HCT116 (cell line): ENCODE results near the gene CRMP1. TPM values are rescaled to one million over a fixed set of nuclear protein-coding genes. Genes with fewer than 3 reads are reported as not detected.

Experiments
- ATAC-seq: fragments of 200-7000 bp; cut with Tn5 transposase; 2 replicates; pipeline ENCODE4 v1.9.1; 2020; ENCODE audit warnings: mild to moderate bottlenecking, moderate library complexity
- BruUV-seq: library from RNA; stranded (reverse); fragments of 400-500 nt; replicated peaks from 2 replicates; lab custom pipeline; 2021; lab: Mats Ljungman, UMichigan
- CTCF ChIA-PET: fragments of 300-600 bp; sonication (Branson Sonifier 250); formaldehyde crosslinking; loops from one replicate; lab custom pipeline; 2021; ENCODE audit warnings: antibody characterized with exemption; lab: Charles Lee
- POLR2A ChIA-PET: fragments of 300-600, 350-600 bp; sonication (Branson Sonifier 250); formaldehyde crosslinking; loops from one replicate; lab custom pipeline; 2021; ENCODE audit warnings: antibody characterized with exemption; lab: Charles Lee
- RAD21 ChIA-PET, 2 experiments: fragments of 300-600 bp; sonication (Branson Sonifier 250); formaldehyde crosslinking; loops; one replicate each; lab custom pipeline; 2023; ENCODE audit warnings: low total read pairs in 2 of 2; ENCODE audit not compliant: uncharacterized antibody in 2 of 2, unreplicated experiment in 2 of 2, low non-redundant PET in 1 of 2; lab: Charles Lee
- DNase-seq: peaks from one replicate; pipeline ENCODE4 v3.0.0-alpha.2; 2010; ENCODE audit warnings: low read depth, low spot score
- H2AFZ ChIP-seq: fragments of 200-600 bp; shearing (Covaris generic), sonication (generic); 2 replicates; pipeline ENCODE4 v1.6.1; 2017; ENCODE audit warnings: low read depth, mixed run types, mixed read lengths, antibody characterized with exemption, low read length; ENCODE audit not compliant: poor library complexity, severe bottlenecking
- H3K27ac ChIP-seq: 2 replicates; pipeline ENCODE4 v1.5.1; 2012; ENCODE audit warnings: low read depth, low read length
- H3K27me3 ChIP-seq: fragments of 200-600 bp; sonication (generic); 2 replicates; pipeline ENCODE4 v1.6.1; 2016; ENCODE audit warnings: mixed run types, low read length, mixed read lengths; ENCODE audit not compliant: insufficient read depth
- H3K36me3 ChIP-seq, 2 experiments: fragments of 200-500 bp in 1 of 2; fragments of 200-600 bp in 1 of 2; sonication (Bioruptor generic) in 1 of 2; sonication (generic) in 1 of 2; 2 replicates each; pipeline versions ENCODE4 v1.5.1 to v1.6.1; 2014 to 2016; ENCODE audit warnings: low read length in 2 of 2, inconsistent platforms in 1 of 2, mixed read lengths in 1 of 2, mixed run types in 1 of 2; ENCODE audit not compliant: insufficient read depth in 2 of 2, control insufficient read depth in 1 of 2
- H3K4me1 ChIP-seq, 2 experiments: fragments of 200-600 bp in 1 of 2; sonication (generic) in 1 of 2; 2 replicates each; pipeline versions ENCODE4 v1.5.1 to v1.6.1; 2012 to 2017; ENCODE audit warnings: low read length in 2 of 2, inconsistent platforms in 1 of 2, mild to moderate bottlenecking in 1 of 2, mixed read lengths in 1 of 2, mixed run types in 1 of 2, moderate library complexity in 1 of 2; ENCODE audit not compliant: insufficient read depth in 2 of 2, control insufficient read depth in 1 of 2
- H3K4me2 ChIP-seq: fragments of 200-600 bp; sonication (generic); 2 replicates; pipeline ENCODE4 v1.6.1; 2017; ENCODE audit warnings: mixed run types, low read length, mixed read lengths
- H3K4me3 ChIP-seq, 2 experiments: fragments of 200-600 bp in 1 of 2; sonication (generic) in 1 of 2; replicated peaks in 1 of 2; 2 replicates each; pipeline ENCODE4 v1.5.1; 2011 to 2016; ENCODE audit warnings: low read length in 2 of 2, control low read depth in 1 of 2, low read depth in 1 of 2, mild to moderate bottlenecking in 1 of 2, mixed read lengths in 1 of 2, mixed run types in 1 of 2
- H3K79me2 ChIP-seq: fragments of 200-600 bp; sonication (generic); 2 replicates; pipeline ENCODE4 v1.6.1; 2017; ENCODE audit warnings: mild to moderate bottlenecking, mixed run types, low read length, moderate library complexity, mixed read lengths; ENCODE audit not compliant: insufficient read depth
- H3K9ac ChIP-seq: fragments of 200-600 bp; sonication (generic); 2 replicates; pipeline ENCODE4 v1.6.1; 2016; ENCODE audit warnings: low read length, mixed read lengths
- H3K9me2 ChIP-seq: fragments of 200-600 bp; sonication (generic), shearing (Covaris generic); 2 replicates; pipeline ENCODE4 v1.6.1; 2017; ENCODE audit warnings: mixed run types, mild to moderate bottlenecking, moderate library complexity; ENCODE audit not compliant: insufficient read depth
- H3K9me3 ChIP-seq, 2 experiments: fragments of 200-500 bp in 1 of 2; fragments of 200-600 bp in 1 of 2; sonication (Bioruptor generic) in 1 of 2; sonication (generic) in 1 of 2; 2 replicates each; pipeline ENCODE4 v1.6.1; 2014 to 2017; ENCODE audit warnings: low read length in 2 of 2, mixed read lengths in 2 of 2, inconsistent platforms in 1 of 2, low read depth in 1 of 2, mild to moderate bottlenecking in 1 of 2, mixed run types in 1 of 2, moderate library complexity in 1 of 2; ENCODE audit not compliant: control insufficient read depth in 1 of 2, insufficient read depth in 1 of 2
- H4K20me1 ChIP-seq: fragments of 200-600 bp; sonication (generic), shearing (Covaris generic); 2 replicates; pipeline ENCODE4 v1.6.1; 2017; ENCODE audit warnings: mixed run types, mild to moderate bottlenecking, moderate library complexity; ENCODE audit not compliant: insufficient read depth
- ATF3 ChIP-seq: IDR thresholded peaks from 2 replicates; pipeline ENCODE4 v1.6.1; 2012
- CBX3 ChIP-seq: IDR thresholded peaks from 2 replicates; pipeline ENCODE4 v1.6.1; 2012; ENCODE audit warnings: low read depth
- CEBPB ChIP-seq: IDR thresholded peaks from 2 replicates; pipeline ENCODE4 v1.6.1; 2012; ENCODE audit warnings: low read depth
- EGR1 ChIP-seq: IDR thresholded peaks from 2 replicates; pipeline ENCODE4 v1.6.1; 2012; ENCODE audit warnings: low read depth
- EZH2 ChIP-seq: fragments of 200-600 bp; sonication (generic); IDR thresholded peaks from 2 replicates; pipeline ENCODE4 v1.6.1; 2017; ENCODE audit warnings: antibody characterized with exemption, mixed run types
- EZH2phosphoT487 ChIP-seq: fragments of 200-600 bp; IDR thresholded peaks from 2 replicates; pipeline ENCODE4 v1.6.1; 2018; ENCODE audit warnings: antibody characterized with exemption, borderline replicate concordance
- FOSL1 ChIP-seq: IDR thresholded peaks from 2 replicates; pipeline ENCODE4 v1.6.1; 2012; ENCODE audit warnings: low read depth
- JUND ChIP-seq: IDR thresholded peaks from 2 replicates; pipeline ENCODE4 v1.6.1; 2012
- MAX ChIP-seq: IDR thresholded peaks from 2 replicates; pipeline ENCODE4 v1.6.1; 2012
- POLR2AphosphoS5 ChIP-seq: IDR thresholded peaks from 2 replicates; pipeline ENCODE4 v1.6.1; 2011; ENCODE audit warnings: mild to moderate bottlenecking, low read depth, low read length, moderate library complexity
- RAD21 ChIP-seq: IDR thresholded peaks from 2 replicates; pipeline ENCODE4 v1.6.1; 2012; ENCODE audit warnings: low read depth, mild to moderate bottlenecking
- REST ChIP-seq: IDR thresholded peaks from 2 replicates; pipeline ENCODE4 v1.6.1; 2012; ENCODE audit warnings: low read depth
- SIN3A ChIP-seq: IDR thresholded peaks from 2 replicates; pipeline ENCODE4 v1.6.1; 2012; ENCODE audit warnings: low read depth
- SP1 ChIP-seq: IDR thresholded peaks from 2 replicates; pipeline ENCODE4 v1.6.1; 2012; ENCODE audit warnings: low read depth
- SRF ChIP-seq: IDR thresholded peaks from 2 replicates; pipeline ENCODE4 v1.6.1; 2012; ENCODE audit warnings: low read depth
- TCF7L2 ChIP-seq: IDR thresholded peaks from 2 replicates; pipeline ENCODE4 v1.7.0; 2011; ENCODE audit warnings: borderline replicate concordance, inconsistent platforms; ENCODE audit not compliant: insufficient read depth, insufficient read length; ENCODE audit errors: extremely low read depth
- YY1 ChIP-seq: IDR thresholded peaks from 2 replicates; pipeline ENCODE4 v1.6.1; 2011; ENCODE audit warnings: low read length, low read depth, moderate library complexity, mild to moderate bottlenecking; ENCODE audit not compliant: insufficient replicate concordance; ENCODE audit errors: extremely low read depth
- ZBTB33 ChIP-seq: IDR thresholded peaks from 2 replicates; pipeline ENCODE4 v1.6.1; 2011; ENCODE audit warnings: mild to moderate bottlenecking, low read length, moderate library complexity; ENCODE audit not compliant: insufficient replicate concordance; ENCODE audit errors: extremely low read depth
- ZFX ChIP-seq: fragments of 450-650 bp; IDR thresholded peaks from 2 replicates; pipeline ENCODE4 v1.6.1; 2017
- ZNF274 ChIP-seq: fragments of 200-500 bp; sonication (Bioruptor generic); IDR thresholded peaks from 2 replicates; pipeline ENCODE4 v1.6.1; 2014; ENCODE audit warnings: mild to moderate bottlenecking, low read depth, low read length, inconsistent platforms
- intact Hi-C: fragments of 100-400 bp; cut with micrococcal nuclease; formaldehyde crosslinking; loops from 2 replicates; pipeline ENCODE4 v1.10.0; 2022
- total RNA-seq: library from RNA; stranded (reverse); gene quantifications from one replicate; pipeline ENCODE4 v1.2.1, GENCODE V29; 2021; ENCODE audit not compliant: unreplicated experiment

Gene CRMP1
- total RNA-seq, 1 experiment from 2014 or later = not detected

GRCh38 chr4:5795580-5795979 is 97.3 kb downstream of the CRMP1 start:
- no peaks in the 10 kb centered on the region for H3K36me3 ChIP-seq
- ChIA-PET RAD21 (no interaction called here), POLR2A (no interaction called here), CTCF (no interaction called here)
- peaks cover 12% of the 10 kb centered on the region for H3K27me3 ChIP-seq
- BruUV-seq = no TSS peak
- intact Hi-C loops = no loop called here
- TF ChIP-seq TCF7L2 = no peak
- TF ChIP-seq SP1 = no peak
- TF ChIP-seq REST = no peak
- TF ChIP-seq CEBPB = no peak
- no peak for TF ChIP-seq EZH2phosphoT487
- no peak for TF ChIP-seq SRF
- no peak for TF ChIP-seq JUND
- TF ChIP-seq ZBTB33 = no peak
- no peak for TF ChIP-seq ZFX
- no peak for TF ChIP-seq POLR2AphosphoS5
- no peak for TF ChIP-seq MAX
- TF ChIP-seq SIN3A = no peak
- no peak for TF ChIP-seq YY1
- no peak for TF ChIP-seq CBX3
- no peak for TF ChIP-seq ZNF274
- TF ChIP-seq EZH2 = no peak
- no peak for TF ChIP-seq FOSL1
- TF ChIP-seq ATF3 = no peak
- no peak for TF ChIP-seq RAD21
- no peak for TF ChIP-seq EGR1
- H3K4me1 ChIP-seq = no peaks in the 10 kb centered on the region
- no peak overlapping the region for H2AFZ ChIP-seq
- H3K9ac ChIP-seq = no peak overlapping the region
- no peak for DNase-seq
- no peaks in the 10 kb centered on the region for H4K20me1 ChIP-seq
- H3K9me3 ChIP-seq = no peaks in the 10 kb centered on the region
- H3K79me2 ChIP-seq = no peaks in the 10 kb centered on the region
- H3K27ac ChIP-seq = no peak overlapping the region
- no peak overlapping the region for H3K4me3 ChIP-seq
- ATAC-seq = no peak
- no peak overlapping the region for H3K4me2 ChIP-seq
- H3K9me2 ChIP-seq = no peaks in the 10 kb centered on the region
